Mucosa of stomach (tissue), 1 donor: ENCODE data around the gene AUNIP.

Source experiments
- H3K27me3 ChIP-seq: one replicate; pipeline ENCODE4 v1.7.0; 2013; ENCODE audit warnings: mild to moderate bottlenecking, low read length; ENCODE audit not compliant: control insufficient read depth, insufficient read depth
- H3K36me3 ChIP-seq: one replicate; pipeline ENCODE4 v1.7.0; 2013; ENCODE audit warnings: low read length; ENCODE audit not compliant: control insufficient read depth, insufficient read depth
- H3K4me1 ChIP-seq: one replicate; pipeline ENCODE4 v1.7.0; 2013; ENCODE audit warnings: mild to moderate bottlenecking, low read length; ENCODE audit not compliant: control insufficient read depth, insufficient read depth
- H3K4me3 ChIP-seq: one replicate; pipeline ENCODE4 v1.7.0; 2013; ENCODE audit warnings: low read length
- H3K9ac ChIP-seq: one replicate; pipeline ENCODE4 v1.7.0; 2013; ENCODE audit warnings: mild to moderate bottlenecking, low read length, moderate library complexity
- H3K9me3 ChIP-seq: one replicate; pipeline ENCODE4 v1.7.0; 2013; ENCODE audit warnings: mild to moderate bottlenecking, low read length, moderate library complexity; ENCODE audit not compliant: control insufficient read depth
- donor health status: Pancreatic carcinoma.

AUNIP gene

DNA sequence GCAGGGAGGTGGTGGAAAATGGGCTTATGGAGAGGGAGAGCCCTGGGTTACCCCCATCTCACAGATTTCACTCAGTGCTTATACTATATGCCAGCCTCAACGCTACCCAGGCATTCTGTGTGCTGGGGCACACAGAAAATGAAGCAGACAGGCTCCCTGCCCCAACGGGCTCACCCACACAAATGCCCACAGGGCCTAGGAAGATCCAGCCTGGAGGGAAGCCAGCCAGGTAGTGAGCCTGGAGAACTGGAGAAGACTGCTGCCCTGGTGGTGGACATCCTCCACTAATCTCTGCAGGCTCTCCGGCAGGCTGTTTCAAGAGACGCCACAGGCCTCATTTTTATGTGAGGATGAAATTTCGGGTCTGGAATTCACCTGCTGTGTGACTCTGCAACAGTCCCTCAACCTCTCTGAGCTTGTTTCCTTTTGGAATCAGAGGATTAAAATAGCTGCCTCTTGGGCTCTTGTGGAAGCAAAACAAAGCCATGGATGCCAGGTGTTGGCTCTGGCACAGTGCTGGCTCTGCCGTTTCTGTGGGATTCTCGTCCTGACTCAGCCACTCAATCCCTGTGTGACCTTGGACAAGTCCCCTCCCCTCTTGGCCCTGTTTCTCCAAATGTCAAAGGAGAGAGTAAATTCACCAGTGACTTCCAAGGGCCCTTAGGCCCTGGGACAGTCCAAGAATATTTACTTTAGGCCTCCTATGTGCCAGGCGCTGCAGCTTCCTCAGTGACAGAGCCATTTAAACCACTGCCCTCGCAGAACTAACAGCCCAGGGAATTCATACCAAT lies 12.6 kb upstream of the AUNIP start:
- Histone ChIP-seq H3K27me3 (no peaks in the 10 kb centered on the region), H3K9me3 (no peaks in the 10 kb centered on the region), H3K9ac (no peak overlapping the region), H3K36me3 (no peaks in the 10 kb centered on the region), H3K4me3 (no peak overlapping the region), H3K4me1 (peaks cover 68% of the 10 kb centered on the region)

DNA sequence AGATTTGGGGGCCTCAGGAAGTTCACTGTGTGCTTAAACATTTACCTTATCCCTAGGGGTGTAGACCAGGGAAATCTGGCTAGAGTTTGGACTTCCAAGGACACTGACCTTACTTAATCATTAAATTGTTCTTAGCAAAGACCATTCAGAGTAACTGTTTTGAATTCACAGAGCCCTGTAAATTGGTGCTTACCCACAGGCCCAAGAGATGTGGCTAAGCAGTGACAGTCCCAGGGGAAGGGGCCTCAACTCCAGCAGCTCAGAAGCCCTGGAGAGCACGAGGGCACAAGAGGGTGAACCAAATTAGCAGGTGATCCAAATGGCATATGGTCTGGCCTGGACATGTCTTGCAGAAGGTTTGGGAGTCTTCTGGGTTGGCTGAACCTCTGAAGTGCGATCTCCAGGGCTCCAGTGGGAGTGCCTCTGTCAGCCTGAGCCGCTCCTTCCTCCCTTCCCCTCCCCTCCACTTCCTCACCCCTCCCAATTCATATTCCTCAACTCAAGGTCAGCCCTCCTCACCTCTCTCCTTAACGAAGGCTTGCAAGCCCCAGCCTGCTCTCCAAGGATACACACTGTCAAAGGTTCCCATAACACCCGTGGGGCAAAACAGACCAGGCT lies 11.9 kb upstream of the AUNIP start:
- H3K9me3 ChIP-seq: no peaks in the 10 kb centered on the region
- no peak overlapping the region for H3K9ac ChIP-seq
- no peaks in the 10 kb centered on the region for H3K36me3 ChIP-seq
- peaks cover 68% of the 10 kb centered on the region for H3K4me1 ChIP-seq
- no peaks in the 10 kb centered on the region for H3K27me3 ChIP-seq
- H3K4me3 ChIP-seq: no peak overlapping the region

GRCh38 chr1:25870614-25871013 lies 11.4 kb upstream of the AUNIP start:
- Histone ChIP-seq H3K4me3 (no peak overlapping the region), H3K36me3 (no peaks in the 10 kb centered on the region), H3K9ac (no peak overlapping the region), H3K4me1 (peaks cover 63% of the 10 kb centered on the region), H3K9me3 (no peaks in the 10 kb centered on the region), H3K27me3 (no peaks in the 10 kb centered on the region)

DNA sequence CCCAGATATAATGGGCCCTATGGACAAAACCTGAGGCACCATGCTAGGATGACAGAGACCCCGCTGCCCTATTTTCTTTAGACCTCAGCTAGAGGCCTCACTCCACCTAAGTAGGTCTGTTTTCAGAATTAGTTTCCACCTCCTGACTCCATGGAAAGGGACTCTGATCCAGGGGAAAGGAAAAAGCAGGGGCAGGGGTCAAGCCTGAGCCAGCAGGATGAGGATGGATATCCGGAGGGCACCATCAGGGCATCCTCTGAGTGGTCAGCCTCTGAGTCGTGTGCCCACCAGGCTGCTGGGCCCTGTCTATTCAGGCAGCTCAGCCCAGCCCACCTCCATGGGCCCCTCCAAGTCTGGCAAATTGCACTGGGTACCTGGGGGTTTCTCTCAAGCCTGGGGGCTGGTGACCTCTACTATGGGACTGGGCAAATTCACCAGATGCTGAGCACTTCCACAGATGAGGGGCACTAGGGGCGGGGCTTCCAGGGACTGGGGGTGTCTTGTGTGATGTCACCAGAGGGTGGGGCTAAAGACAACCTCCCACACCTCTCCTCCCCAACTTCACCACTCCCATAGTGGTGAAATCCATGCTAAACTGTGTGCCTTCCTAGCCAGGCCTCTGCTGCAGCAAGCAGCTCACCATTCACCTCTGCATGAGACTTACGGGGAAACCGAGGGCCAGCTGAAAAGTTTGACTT lies 10.8 kb upstream of the AUNIP start:
- no peak overlapping the region for H3K4me3 ChIP-seq
- H3K4me1 ChIP-seq: peaks cover 63% of the 10 kb centered on the region
- no peaks in the 10 kb centered on the region for H3K27me3 ChIP-seq
- H3K9ac ChIP-seq: no peak overlapping the region
- H3K9me3 ChIP-seq: no peaks in the 10 kb centered on the region
- no peaks in the 10 kb centered on the region for H3K36me3 ChIP-seq

GRCh38 chr1:25867210-25867991 lies 8.1 kb upstream of the AUNIP start:
- no peaks in the 10 kb centered on the region for H3K9me3 ChIP-seq
- no peak overlapping the region for H3K4me3 ChIP-seq
- H3K4me1 ChIP-seq: peaks cover 37% of the 10 kb centered on the region
- H3K9ac ChIP-seq: no peak overlapping the region
- H3K27me3 ChIP-seq: no peaks in the 10 kb centered on the region
- H3K36me3 ChIP-seq: no peaks in the 10 kb centered on the region

GRCh38 chr1:25866288-25866687 lies 7.0 kb upstream of the AUNIP start:
- Histone ChIP-seq H3K9me3 (no peaks in the 10 kb centered on the region), H3K27me3 (no peaks in the 10 kb centered on the region), H3K36me3 (no peaks in the 10 kb centered on the region), H3K4me3 (no peak overlapping the region), H3K9ac (no peak overlapping the region), H3K4me1 (peaks cover 26% of the 10 kb centered on the region)

DNA sequence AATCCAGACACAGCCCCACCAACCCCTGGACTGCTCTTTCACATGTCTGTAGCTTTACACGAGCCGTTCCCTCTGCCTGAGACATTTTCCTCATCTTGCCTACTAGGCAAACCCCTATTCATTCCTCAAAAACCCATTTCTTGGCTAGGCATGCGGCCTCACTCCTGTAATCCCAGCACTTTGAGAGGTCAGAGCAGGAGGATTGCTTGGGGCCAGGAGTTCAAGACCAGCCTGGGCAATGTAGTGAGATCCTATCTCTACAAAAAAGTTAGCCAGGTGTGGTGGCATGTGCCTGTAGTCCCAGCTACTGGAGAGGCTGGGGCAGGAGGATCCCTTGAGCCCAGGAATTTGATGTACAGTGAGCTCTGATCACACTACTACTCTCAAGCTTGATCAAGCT lies 5.2 kb upstream of the AUNIP start:
- Histone ChIP-seq H3K4me3 (no peak overlapping the region), H3K36me3 (no peaks in the 10 kb centered on the region), H3K27me3 (no peaks in the 10 kb centered on the region), H3K4me1 (peaks cover 15% of the 10 kb centered on the region), H3K9ac (no peak overlapping the region), H3K9me3 (no peaks in the 10 kb centered on the region)

DNA sequence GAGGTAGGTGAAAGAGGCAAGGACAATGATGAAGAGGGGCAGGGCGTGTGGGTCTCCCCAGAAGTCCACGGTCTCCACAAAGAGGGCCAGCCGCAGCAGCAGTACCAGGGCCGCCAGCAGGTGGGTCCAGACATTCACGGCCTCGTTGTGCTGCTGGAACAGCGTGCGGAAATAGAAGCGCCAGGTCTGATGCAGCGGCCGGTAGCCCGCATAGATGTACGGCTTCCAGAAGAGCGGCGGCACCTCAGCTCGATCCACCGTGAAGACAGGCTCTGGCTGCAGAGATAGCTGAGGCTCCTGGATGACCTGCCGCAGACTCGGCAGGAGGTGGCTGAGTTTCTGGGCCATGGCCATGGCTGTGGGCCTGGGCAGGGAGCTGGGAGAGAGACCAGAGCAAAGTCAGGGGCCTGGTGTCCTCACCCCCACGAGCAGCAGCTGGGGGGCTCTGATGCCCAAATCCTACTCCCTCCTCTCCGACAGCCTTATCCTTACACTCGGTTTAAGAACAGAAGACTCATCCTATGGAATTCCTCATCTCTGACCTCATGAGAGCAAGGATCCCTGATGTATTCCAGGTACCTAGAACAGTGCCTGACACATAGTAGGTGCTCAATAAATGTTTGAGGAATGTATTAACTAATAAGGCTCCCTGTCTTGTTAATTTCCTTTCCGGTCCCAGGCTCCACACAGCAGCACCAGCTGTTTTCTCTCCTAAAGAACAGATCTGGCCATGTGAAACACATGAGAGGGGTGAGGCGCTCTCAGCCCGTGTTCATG lies 4.4 kb upstream of the AUNIP start:
- Histone ChIP-seq H3K9ac (no peak overlapping the region), H3K4me1 (peaks cover 20% of the 10 kb centered on the region), H3K4me3 (no peak overlapping the region), H3K27me3 (no peaks in the 10 kb centered on the region), H3K36me3 (no peaks in the 10 kb centered on the region), H3K9me3 (no peaks in the 10 kb centered on the region)

DNA sequence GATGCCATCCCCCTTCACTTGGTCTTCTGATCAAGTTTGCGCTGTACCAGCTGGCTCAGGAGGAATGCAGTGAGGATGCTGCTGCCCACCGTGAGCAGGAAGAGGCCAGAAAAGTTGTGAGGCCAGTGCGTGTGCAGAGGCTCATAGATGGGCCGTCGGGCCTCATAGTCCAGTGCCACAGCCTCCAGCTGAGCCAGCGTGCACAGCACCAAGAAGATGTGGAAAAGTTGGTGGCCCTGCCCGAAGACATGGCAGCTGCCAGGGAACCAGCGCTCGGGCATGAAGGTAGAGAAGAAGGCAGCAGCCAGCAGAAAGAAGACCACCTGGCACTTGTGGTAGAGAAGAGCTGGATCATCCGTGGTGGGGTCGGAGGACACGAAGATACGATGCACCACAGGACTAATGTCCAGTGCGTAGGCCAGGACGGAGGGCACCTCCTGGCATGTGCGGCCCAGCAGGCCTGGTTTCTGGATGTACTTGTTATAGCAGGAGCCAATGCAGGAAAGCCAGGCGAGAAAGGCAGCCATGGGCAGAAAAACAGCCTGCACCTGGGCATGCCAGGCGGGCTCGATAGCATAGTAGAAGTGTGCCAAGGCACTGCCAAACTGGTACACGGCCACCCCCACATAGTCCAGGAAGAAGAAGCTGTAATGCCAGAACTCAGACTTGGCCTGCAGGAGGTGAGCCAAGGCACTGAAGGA lies 3.7 kb upstream of the AUNIP start:
- no peaks in the 10 kb centered on the region for H3K27me3 ChIP-seq
- H3K36me3 ChIP-seq: no peaks in the 10 kb centered on the region
- no peaks in the 10 kb centered on the region for H3K9me3 ChIP-seq
- peaks cover 15% of the 10 kb centered on the region for H3K4me1 ChIP-seq
- no peak overlapping the region for H3K4me3 ChIP-seq
- H3K9ac ChIP-seq: no peak overlapping the region

DNA sequence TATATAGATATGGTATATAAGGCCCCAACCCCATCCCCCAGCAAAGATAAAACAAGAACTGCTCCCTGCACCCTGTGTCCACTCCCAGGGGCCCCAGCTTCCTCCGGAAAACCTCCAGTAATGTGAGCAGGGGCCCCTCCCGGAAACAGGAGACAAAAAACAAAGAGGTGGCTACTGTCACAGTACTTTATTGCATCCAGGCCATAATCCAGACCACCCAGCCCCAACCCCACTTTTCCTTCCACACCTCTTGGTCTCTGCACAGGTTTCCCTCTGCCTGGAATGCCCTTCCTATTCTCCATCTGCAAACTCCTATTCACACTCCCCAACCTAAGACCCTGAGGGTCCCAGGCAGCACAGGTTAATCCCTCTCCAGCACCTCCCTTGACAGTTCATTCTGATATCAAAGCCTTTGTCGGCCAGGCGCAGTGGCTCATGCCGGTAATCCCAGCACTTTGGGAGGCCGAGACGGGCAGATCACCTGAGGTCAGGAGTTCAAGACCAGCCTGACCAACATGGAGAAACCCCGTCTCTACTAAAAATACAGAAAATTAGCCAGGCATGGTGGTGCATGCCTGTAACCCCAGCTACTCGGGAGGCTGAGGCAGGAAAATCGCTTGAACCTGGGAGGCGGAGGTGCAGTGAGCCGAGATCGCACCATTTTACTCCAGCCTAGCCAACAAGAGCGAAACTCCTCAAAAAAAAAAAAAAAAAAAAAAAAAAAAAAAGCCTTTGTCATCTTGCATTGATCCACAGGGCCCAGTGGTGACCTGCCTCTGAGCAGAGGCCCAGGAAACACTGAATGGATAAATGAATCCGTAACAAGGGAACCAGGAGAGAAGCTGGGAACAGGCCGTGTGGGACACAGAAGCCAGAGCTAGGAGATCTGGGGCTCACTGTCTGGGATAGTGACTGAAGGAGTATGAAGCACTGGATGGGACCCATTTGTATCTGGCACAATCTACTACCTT lies 2.3 kb upstream of the AUNIP start:
- no peak overlapping the region for H3K4me3 ChIP-seq
- no peaks in the 10 kb centered on the region for H3K36me3 ChIP-seq
- no peak overlapping the region for H3K9ac ChIP-seq
- H3K27me3 ChIP-seq: no peaks in the 10 kb centered on the region
- H3K4me1 ChIP-seq: peaks cover 5% of the 10 kb centered on the region
- no peaks in the 10 kb centered on the region for H3K9me3 ChIP-seq
